Prostate gland (tissue), 2 donors: ENCODE measurements around the gene NEBL. TPM values are rescaled to one million over a fixed set of nuclear protein-coding genes. Genes with fewer than 3 reads are reported as not detected.

ENCODE experiments used
- DNase-seq: peaks from one replicate; pipeline ENCODE4 v3.0.0-alpha.2; 2019; ENCODE audit warnings: low spot score
- H3K27ac ChIP-seq, 2 donors: fragments of 200-600 bp; sonication (generic); 2 replicates each; pipeline ENCODE4 v1.5.1; 2017 to 2019
- H3K27me3 ChIP-seq: fragments of 200-600 bp; sonication (generic); replicated peaks from 2 replicates; pipeline ENCODE4 v1.5.1; 2019; ENCODE audit not compliant: insufficient read depth
- H3K36me3 ChIP-seq, 2 donors: fragments of 200-600 bp; sonication (generic); 1 replicate in 1 of 2; 2 replicates in 1 of 2; pipeline versions ENCODE4 v1.5.1 to v1.8.1; 2017 to 2019
- H3K4me1 ChIP-seq: fragments of 200-600 bp; sonication (generic); replicated peaks from 2 replicates; pipeline ENCODE4 v1.5.1; 2019
- H3K4me3 ChIP-seq, 2 donors: fragments of 200-600 bp; sonication (generic); 2 replicates each; pipeline ENCODE4 v1.5.1; 2017 to 2019
- H3K9me3 ChIP-seq: fragments of 200-600 bp; sonication (generic); 2 replicates; pipeline ENCODE4 v1.5.1; 2017
- POLR2A ChIP-seq: fragments of 450-650 bp; IDR thresholded peaks from one replicate; pipeline ENCODE4 v1.6.1; 2016; ENCODE audit warnings: antibody characterized with exemption, mild to moderate bottlenecking
- POLR2AphosphoS5 ChIP-seq: sonication (generic); formaldehyde crosslinking; IDR thresholded peaks from one replicate; pipeline ENCODE4 v1.6.1; 2017; ENCODE audit warnings: antibody characterized with exemption
- WGBS: methylation state at CpG from one replicate; pipeline ENCODE4 v1.1.5; 2018; 5-methylcytosine and 5-hydroxymethylcytosine counted together
- intact Hi-C: fragments of 100-400 bp; cut with DNase I; formaldehyde crosslinking; loops from one replicate; pipeline ENCODE4 v1.14.2; 2022
- total RNA-seq, 2 donors: library from RNA; depleted of rRNA; stranded (reverse); fragments of >200 nt; gene quantifications; one replicate each; pipeline ENCODE4 v1.1.0, GENCODE V29; 2016
- TF ChIP-seq, protein P1 (sequence below), 4 experiments: fragments of 200-600 bp in 2 of 4; fragments of 450-650 bp in 2 of 4; sonication (generic) in 2 of 4; IDR thresholded peaks; 1 replicate in 3 of 4; 2 replicates in 1 of 4; pipeline ENCODE4 v1.5.1; 2016 to 2019; ENCODE audit warnings: antibody characterized with exemption in 4 of 4, mild to moderate bottlenecking in 2 of 4, moderate library complexity in 2 of 4

NEBL gene
- total RNA-seq, 2 donors from 2014 or later = 22.5 to 29.0 TPM

DNA sequence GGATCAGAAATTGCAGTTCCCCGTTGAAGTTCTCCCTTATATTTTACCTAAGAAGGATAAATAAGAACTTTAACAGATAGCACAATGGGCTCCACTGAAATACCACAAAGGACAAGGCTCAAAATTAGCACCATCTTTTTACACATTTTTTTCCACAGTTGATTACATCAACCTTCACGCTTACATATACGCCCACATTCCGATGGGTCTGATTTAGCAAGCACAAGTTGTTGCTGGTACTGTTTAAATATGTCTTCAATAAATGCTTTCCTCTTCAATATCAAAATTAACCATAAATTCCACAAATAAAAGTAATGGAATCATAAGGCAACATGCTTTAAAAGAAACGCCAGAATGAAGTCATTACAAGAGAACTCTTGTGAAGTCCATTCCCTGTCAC is 79.5 kb downstream of the NEBL start:
- WGBS = 83% methylated on average over 5 of the region's 5 CpGs
- Histone ChIP-seq H3K4me3 (no peak overlapping the region), H3K36me3 (no peaks in the 10 kb centered on the region), H3K9me3 (no peaks in the 10 kb centered on the region), H3K27ac (no peak overlapping the region), H3K27me3 (no peaks in the 10 kb centered on the region), H3K4me1 (no peaks in the 10 kb centered on the region)
- TF ChIP-seq POLR2A = no peak
- no peak for TF ChIP-seq POLR2AphosphoS5
- TF ChIP-seq, protein P1, sequence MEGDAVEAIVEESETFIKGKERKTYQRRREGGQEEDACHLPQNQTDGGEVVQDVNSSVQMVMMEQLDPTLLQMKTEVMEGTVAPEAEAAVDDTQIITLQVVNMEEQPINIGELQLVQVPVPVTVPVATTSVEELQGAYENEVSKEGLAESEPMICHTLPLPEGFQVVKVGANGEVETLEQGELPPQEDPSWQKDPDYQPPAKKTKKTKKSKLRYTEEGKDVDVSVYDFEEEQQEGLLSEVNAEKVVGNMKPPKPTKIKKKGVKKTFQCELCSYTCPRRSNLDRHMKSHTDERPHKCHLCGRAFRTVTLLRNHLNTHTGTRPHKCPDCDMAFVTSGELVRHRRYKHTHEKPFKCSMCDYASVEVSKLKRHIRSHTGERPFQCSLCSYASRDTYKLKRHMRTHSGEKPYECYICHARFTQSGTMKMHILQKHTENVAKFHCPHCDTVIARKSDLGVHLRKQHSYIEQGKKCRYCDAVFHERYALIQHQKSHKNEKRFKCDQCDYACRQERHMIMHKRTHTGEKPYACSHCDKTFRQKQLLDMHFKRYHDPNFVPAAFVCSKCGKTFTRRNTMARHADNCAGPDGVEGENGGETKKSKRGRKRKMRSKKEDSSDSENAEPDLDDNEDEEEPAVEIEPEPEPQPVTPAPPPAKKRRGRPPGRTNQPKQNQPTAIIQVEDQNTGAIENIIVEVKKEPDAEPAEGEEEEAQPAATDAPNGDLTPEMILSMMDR (IDR thresholded peaks at IDR 0.05) = no peak
- intact Hi-C loops = no loop called here
- DNase-seq = no peak

DNA sequence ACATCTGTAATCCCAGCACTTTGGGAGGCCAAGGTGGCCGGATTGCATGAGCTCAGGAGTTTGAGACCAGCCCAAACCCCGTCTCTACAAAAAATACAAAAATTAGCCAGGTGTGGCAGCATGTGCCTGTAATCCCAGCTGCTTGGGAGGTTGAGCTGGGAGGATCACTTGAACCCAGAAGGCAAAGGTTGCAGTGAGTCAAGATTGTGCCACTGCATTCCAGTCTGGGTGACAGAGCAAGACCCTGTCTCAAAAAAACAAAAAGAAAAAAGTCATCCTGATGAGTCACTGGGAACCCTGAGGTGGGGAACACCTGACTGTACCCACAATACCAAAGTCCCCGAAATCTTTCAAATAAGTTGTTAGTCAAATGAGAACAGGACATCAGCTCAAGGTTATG is 80.0 kb downstream of the NEBL start:
- Histone ChIP-seq H3K27me3 (no peaks in the 10 kb centered on the region), H3K4me1 (no peaks in the 10 kb centered on the region), H3K9me3 (no peaks in the 10 kb centered on the region), H3K36me3 (no peaks in the 10 kb centered on the region), H3K4me3 (no peak overlapping the region), H3K27ac (no peak overlapping the region)
- no peak for DNase-seq
- TF ChIP-seq POLR2AphosphoS5 = no peak
- TF ChIP-seq, protein P1 (IDR thresholded peaks at IDR 0.05) = no peak
- no peak for TF ChIP-seq POLR2A
- WGBS = 96% methylated on average over 3 of the region's 3 CpGs
- intact Hi-C loops = no loop called here

DNA sequence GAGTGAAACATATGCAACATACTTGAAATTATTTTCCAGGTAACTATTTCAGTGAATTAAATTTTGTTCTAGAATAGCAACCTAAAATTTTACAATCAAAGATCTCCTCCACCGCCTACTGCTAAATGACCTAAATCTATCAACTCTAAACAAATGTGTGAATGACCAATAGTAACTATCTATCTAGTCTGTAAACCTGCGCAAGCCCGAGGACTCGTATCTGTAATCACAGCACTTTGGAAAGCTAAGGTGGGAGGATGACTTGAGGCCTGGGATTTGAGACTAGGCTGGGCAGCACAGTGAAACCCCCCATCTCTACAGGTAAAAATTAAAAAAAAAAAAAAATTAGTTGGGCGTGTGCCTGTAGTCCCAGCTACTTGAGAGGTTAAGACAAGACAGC is 83.0 kb downstream of the NEBL start:
- Histone ChIP-seq H3K36me3 (no peaks in the 10 kb centered on the region), H3K27ac (no peak overlapping the region), H3K4me3 (no peak overlapping the region), H3K4me1 (no peaks in the 10 kb centered on the region), H3K27me3 (no peaks in the 10 kb centered on the region), H3K9me3 (no peaks in the 10 kb centered on the region)
- TF ChIP-seq POLR2AphosphoS5 (no peak), POLR2A (no peak)
- TF ChIP-seq, protein P1 (IDR thresholded peaks at IDR 0.05) = no peak
- DNase-seq = no peak
- 96% methylated on average over 5 of the region's 5 CpGs for WGBS
- intact Hi-C loops = no loop called here

DNA sequence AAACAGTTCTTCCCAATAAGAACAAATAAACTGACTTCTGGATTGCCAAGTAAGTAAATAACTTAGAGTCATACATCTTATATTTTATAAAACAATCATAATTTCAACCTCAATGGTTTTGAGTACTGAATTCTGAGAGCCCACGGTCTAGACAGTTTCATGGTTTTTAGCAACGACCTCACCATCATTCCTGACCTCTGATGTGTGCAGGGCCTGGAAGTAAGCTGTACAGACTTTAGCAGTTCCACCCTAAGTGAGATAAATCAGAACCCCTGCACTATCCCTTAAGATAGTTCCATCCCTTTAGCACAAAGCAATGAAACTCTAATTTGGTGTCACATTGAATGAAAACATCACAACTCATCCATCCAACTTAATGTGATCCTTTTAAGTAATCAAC is 86.0 kb downstream of the NEBL start:
- Histone ChIP-seq H3K9me3 (no peaks in the 10 kb centered on the region), H3K4me3 (no peak overlapping the region), H3K4me1 (no peaks in the 10 kb centered on the region), H3K27me3 (no peaks in the 10 kb centered on the region), H3K36me3 (no peaks in the 10 kb centered on the region), H3K27ac (no peak overlapping the region)
- intact Hi-C loops = no loop called here
- WGBS = 65% methylated on average over 2 of the region's 2 CpGs
- TF ChIP-seq POLR2AphosphoS5 (no peak), POLR2A (no peak)
- TF ChIP-seq, protein P1 (IDR thresholded peaks at IDR 0.05) = no peak
- no peak for DNase-seq

DNA sequence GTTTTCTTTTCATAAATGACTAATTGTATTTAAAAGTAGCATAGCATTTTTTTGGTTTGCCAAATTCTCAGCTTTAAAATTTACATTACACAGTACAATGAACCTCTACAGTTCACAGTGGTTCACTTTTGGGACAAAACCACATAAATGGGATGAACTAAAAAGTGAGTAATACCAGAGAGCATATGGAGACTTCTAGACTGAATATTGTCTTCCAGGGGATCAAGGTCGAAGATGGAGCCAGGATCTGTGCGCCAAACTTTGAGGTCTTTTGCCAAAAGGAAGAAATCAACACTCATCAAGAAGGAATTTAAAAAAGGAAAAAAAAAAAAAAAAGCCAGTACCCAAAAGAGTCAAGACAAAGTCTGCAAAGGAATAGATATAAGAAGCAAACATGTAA is 87.5 kb downstream of the NEBL start:
- DNase-seq = no peak
- no peaks in the 10 kb centered on the region for H3K36me3 ChIP-seq
- intact Hi-C loops = no loop called here
- H3K4me3 ChIP-seq = no peak overlapping the region
- H3K27ac ChIP-seq = no peak overlapping the region
- H3K4me1 ChIP-seq = no peaks in the 10 kb centered on the region
- TF ChIP-seq POLR2AphosphoS5 (no peak), POLR2A (no peak)
- TF ChIP-seq, protein P1 (IDR thresholded peaks at IDR 0.05) = no peak
- WGBS = 67% methylated on average over 2 of the region's 2 CpGs
- H3K27me3 ChIP-seq = no peaks in the 10 kb centered on the region
- no peaks in the 10 kb centered on the region for H3K9me3 ChIP-seq
